HepG2 (cell line): ENCODE results near the gene TSSK6. TPM values are rescaled to one million over a fixed set of nuclear protein-coding genes. Genes with fewer than 3 reads are reported as not detected.
A peak's percentile ranks its signal among the peaks of the same experiment; 100 is the strongest.

Experiments
- CTCF ChIP-seq: sonication (generic); formaldehyde crosslinking; IDR thresholded peaks from 2 replicates; pipeline ENCODE4 v1.5.0; 2020; ENCODE audit warnings: mild to moderate bottlenecking, missing genetic modification reagents, moderate library complexity
- HDAC6 ChIP-seq: fragments of 200-600 bp; sonication (generic); IDR thresholded peaks from 2 replicates; pipeline ENCODE4 v1.7.0; 2017; ENCODE audit warnings: mild to moderate bottlenecking, antibody characterized with exemption, low read length, low read depth
- KDM5B ChIP-seq: sonication (generic); formaldehyde crosslinking; IDR thresholded peaks from 2 replicates; pipeline ENCODE4 v1.4.0; 2020; ENCODE audit warnings: missing genetic modification reagents, mild to moderate bottlenecking, borderline replicate concordance
- RERE ChIP-seq: IDR thresholded peaks from 2 replicates; pipeline ENCODE4 v1.6.1; 2016; ENCODE audit warnings: low read depth, missing genetic modification reagents, missing compliant biosample characterization
- SAFB2 ChIP-seq: sonication (generic); formaldehyde crosslinking; IDR thresholded peaks from 2 replicates; pipeline ENCODE4 v1.5.1; 2020; ENCODE audit warnings: missing genetic modification reagents, low read depth, mild to moderate bottlenecking, borderline replicate concordance
- ZHX1 ChIP-seq: sonication (generic); formaldehyde crosslinking; IDR thresholded peaks from 2 replicates; pipeline ENCODE4 v1.8.1; 2022; ENCODE audit warnings: low read depth, mild to moderate bottlenecking, missing genetic modification reagents
- ZNF12 ChIP-seq: sonication (generic); formaldehyde crosslinking; IDR thresholded peaks from 2 replicates; pipeline ENCODE4 v1.5.0; 2020; ENCODE audit warnings: missing genetic modification reagents
- ZNF138 ChIP-seq: sonication (generic); formaldehyde crosslinking; IDR thresholded peaks from 2 replicates; pipeline ENCODE4 v1.5.0; 2020; ENCODE audit warnings: mild to moderate bottlenecking, low read depth, missing genetic modification reagents
- ZNF460 ChIP-seq: sonication (generic); formaldehyde crosslinking; IDR thresholded peaks from 2 replicates; pipeline ENCODE4 v1.5.1; 2020; ENCODE audit warnings: missing genetic modification reagents, mild to moderate bottlenecking, borderline replicate concordance
- ZNF597 ChIP-seq: sonication (generic); formaldehyde crosslinking; IDR thresholded peaks from 2 replicates; pipeline ENCODE4 v1.5.0; 2020; ENCODE audit warnings: missing genetic modification reagents
- ZNF691 ChIP-seq: sonication (generic); formaldehyde crosslinking; IDR thresholded peaks from 2 replicates; pipeline ENCODE4 v1.4.0; 2020; ENCODE audit warnings: missing genetic modification reagents, low read depth, mild to moderate bottlenecking, borderline replicate concordance
- ZNF83 ChIP-seq: sonication (generic); formaldehyde crosslinking; IDR thresholded peaks from 2 replicates; pipeline ENCODE4 v1.4.0; 2020; ENCODE audit warnings: missing genetic modification reagents, mild to moderate bottlenecking, borderline replicate concordance
- polyA plus RNA-seq, 8 experiments: library from polyadenylated mRNA; depleted of rRNA in 3 of 8; stranded (reverse) in 7 of 8; unstranded in 1 of 8; fragments of >200 nt; fragmentation: Illumina TruSeq in 4 of 8; extraction: Trizol in 4 of 8; gene quantifications; 2 replicates each; pipeline versions ENCODE4 v1.2.1 to v1.2.3, GENCODE V29; 2011 to 2016; ENCODE audit warnings: low read depth in 4 of 8, missing spikeins in 1 of 8, mixed read lengths in 1 of 8; ENCODE audit not compliant: insufficient read depth in 1 of 8
- total RNA-seq, 5 experiments: library from RNA; depleted of rRNA; stranded (reverse); fragments of >200 nt; fragmentation: Illumina TruSeq; extraction: Trizol; gene quantifications; 2 replicates each; pipeline ENCODE4 v1.2.3, GENCODE V29; 2016; ENCODE audit warnings: low read depth in 1 of 5

The TSSK6 gene
- total and polyA plus RNA-seq, 2 of the 13 experiments (the other 11 are each of a cell fraction or from before 2014, with no cell fraction given), result 0.71 to 1.2 TPM

GRCh38 chr19:19538061-19538784 is 22.9 kb upstream of the TSSK6 start, which contains the start of gene CILP2 (continued):
- TF ChIP-seq RERE (CRISPR knock-in tag) (no peak), ZNF83 (CRISPR knock-in tag) (no peak), ZHX1 (no peak), HDAC6 (no peak), ZNF138 (CRISPR knock-in tag) (no peak), CTCF (0 out of 2 replicates have a peak, but pooled peaks have one; percentile 6), KDM5B (CRISPR knock-in tag) (peak; percentile 21; the same call in 1 of the 2 replicates), ZNF12 (CRISPR knock-in tag) (no peak), ZNF460 (CRISPR knock-in tag) (no peak), SAFB2 (CRISPR knock-in tag) (no peak), ZNF597 (CRISPR knock-in tag) (no peak), ZNF691 (no peak)
